BJ (cell line): Measurements from ENCODE around the gene RGS1. TPM values are rescaled to one million over a fixed set of nuclear protein-coding genes. Genes with fewer than 3 reads are reported as not detected.

Experiments used
- CTCF ChIA-PET: fragments of 350-600 bp; formaldehyde crosslinking; extraction: SDS; loops from one replicate; lab custom pipeline; 2021; ENCODE audit warnings: antibody characterized with exemption, inconsistent platforms; lab: Yijun Ruan, JAX
- POLR2A ChIA-PET: fragments of 300-600 bp; sonication (Branson Sonifier 250); formaldehyde crosslinking; extraction: SDS; loops from one replicate; lab custom pipeline; 2021; ENCODE audit warnings: antibody characterized with exemption; lab: Charles Lee
- DNase-seq: peaks from one replicate; pipeline ENCODE4 v3.0.0-alpha.2; 2011; ENCODE audit warnings: low read depth
- H3K27me3 ChIP-seq: 2 replicates; pipeline ENCODE4 v1.6.0; 2011; ENCODE audit warnings: low read length; ENCODE audit not compliant: control insufficient read depth, insufficient read depth
- H3K36me3 ChIP-seq: 2 replicates; pipeline ENCODE4 v1.5.1; 2011; ENCODE audit warnings: low read length; ENCODE audit not compliant: control insufficient read depth, insufficient read depth
- H3K4me3 ChIP-seq: 2 replicates; pipeline ENCODE4 v1.5.1; 2011; ENCODE audit warnings: low read depth, mild to moderate bottlenecking, control low read depth, low read length
- CTCF ChIP-seq: IDR thresholded peaks from 2 replicates; pipeline ENCODE4 v1.5.1; 2011; ENCODE audit warnings: low read depth, mild to moderate bottlenecking, control low read depth, inconsistent platforms, low read length, moderate library complexity; ENCODE audit not compliant: insufficient read depth
- polyA plus RNA-seq: library from polyadenylated mRNA; depleted of rRNA; stranded (reverse); fragments of >200 nt; gene quantifications from 2 replicates; pipeline ENCODE4 v1.2.3, GENCODE V29; 2011

The RGS1 gene
- polyA plus RNA-seq, 1 experiment = not detected

GRCh38 chr1:192609110-192610079, 33.8 kb downstream of the RGS1 start:
- no peak for DNase-seq
- ChIA-PET CTCF (interaction anchor here (0.7 to 2.4 kb wide), 7 partner anchors 14 to 197 kb away, joined by 3 to 17 read pairs (median 5); no protein-coding TSS in a partner anchor), POLR2A (no interaction called here)
- TF ChIP-seq CTCF = no peak
- H3K36me3 ChIP-seq = no peaks in the 10 kb centered on the region
- no peak overlapping the region for H3K4me3 ChIP-seq
- no peaks in the 10 kb centered on the region for H3K27me3 ChIP-seq

- Histone ChIP-seq H3K4me3 (no peak overlapping the region), H3K27me3 (no peaks in the 10 kb centered on the region), H3K36me3 (no peaks in the 10 kb centered on the region)
- CTCF ChIA-PET = interaction anchor here (0.6 to 2.4 kb wide), 15 partner anchors 9 to 422 kb away, joined by 3 to 17 read pairs (median 4); no protein-coding TSS in a partner anchor
- POLR2A ChIA-PET = no interaction called here
- TF ChIP-seq CTCF = peak; percentile 48
- DNase-seq = peak; percentile 26
Measured at GRCh38 chr1:192610112-192610889, 34.7 kb downstream of the RGS1 start.

GRCh38 chr1:192615055-192615454, 39.5 kb downstream of the RGS1 start:
- POLR2A ChIA-PET = no interaction called here
- Histone ChIP-seq H3K36me3 (no peaks in the 10 kb centered on the region), H3K27me3 (no peaks in the 10 kb centered on the region), H3K4me3 (no peak overlapping the region)
- no peak for TF ChIP-seq CTCF
- DNase-seq = no peak
- CTCF ChIA-PET = no interaction called here

GRCh38 chr1:192620071-192620635, 44.6 kb downstream of the RGS1 start:
- H3K4me3 ChIP-seq = no peak overlapping the region
- no peaks in the 10 kb centered on the region for H3K36me3 ChIP-seq
- H3K27me3 ChIP-seq = no peaks in the 10 kb centered on the region
- CTCF ChIA-PET = interaction anchor here (0.7 to 0.8 kb wide), 2 partner anchors 10 to 146 kb away, joined by 4 read pairs; no protein-coding TSS in a partner anchor
- no peak for TF ChIP-seq CTCF
- DNase-seq = no peak
- POLR2A ChIA-PET = no interaction called here
